ENCODE measurements around the gene CCDC28B.

The CCDC28B gene

DNA sequence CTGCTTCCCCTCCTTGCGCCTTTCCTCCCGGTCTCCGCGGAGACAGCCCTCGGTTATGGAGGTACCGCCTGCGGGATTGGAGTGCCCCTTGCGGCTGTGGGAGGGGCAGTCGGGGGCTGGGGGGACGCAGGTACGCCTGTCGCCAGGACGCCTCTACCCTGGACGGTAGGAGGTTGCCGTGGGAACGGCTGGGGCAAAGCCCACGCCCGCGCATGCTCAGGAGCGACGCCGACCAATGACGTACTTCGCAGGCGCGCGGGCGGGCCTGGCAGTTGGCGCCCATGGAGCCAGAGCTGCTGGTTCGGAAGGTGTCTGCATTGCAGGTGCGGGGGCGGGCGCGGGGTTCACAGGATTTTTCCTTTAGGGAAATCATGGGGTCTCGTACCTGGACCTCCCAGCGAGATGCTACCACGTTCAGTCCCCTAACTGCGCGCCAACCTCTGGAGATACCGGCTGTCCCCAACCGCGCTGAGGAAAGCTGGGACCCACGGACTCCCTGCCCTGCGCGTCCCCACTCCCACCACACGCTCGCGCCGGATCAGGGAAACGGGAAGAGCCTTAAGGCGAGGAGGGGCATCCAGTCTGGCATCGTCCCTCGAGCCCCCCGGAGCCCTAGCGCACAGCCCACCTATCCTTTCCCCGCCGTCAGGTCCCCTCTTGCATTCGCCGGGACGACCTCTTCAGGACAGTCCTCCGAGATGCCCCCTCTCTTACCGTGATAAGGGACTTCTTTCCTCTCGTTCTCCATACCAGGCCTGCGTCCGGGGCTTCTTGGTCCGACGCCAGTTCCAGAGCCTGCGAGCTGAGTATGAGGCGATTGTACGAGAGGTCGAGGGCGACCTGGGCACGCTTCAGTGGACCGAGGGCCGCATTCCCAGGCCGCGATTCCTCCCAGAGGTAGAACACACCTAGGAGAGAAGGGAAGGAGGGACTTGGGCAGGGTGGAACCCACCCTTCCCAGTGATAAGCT, 5.3 kb downstream of the CCDC28B start, which contains the start of gene IQCC:
Gene IQCC, plus strand, starts transcription at position 271 of the 970 bp plus-strand sequence. Its CDS starts 11 bp downstream, at position 282.
- TF ChIP-seq, protein P1, sequence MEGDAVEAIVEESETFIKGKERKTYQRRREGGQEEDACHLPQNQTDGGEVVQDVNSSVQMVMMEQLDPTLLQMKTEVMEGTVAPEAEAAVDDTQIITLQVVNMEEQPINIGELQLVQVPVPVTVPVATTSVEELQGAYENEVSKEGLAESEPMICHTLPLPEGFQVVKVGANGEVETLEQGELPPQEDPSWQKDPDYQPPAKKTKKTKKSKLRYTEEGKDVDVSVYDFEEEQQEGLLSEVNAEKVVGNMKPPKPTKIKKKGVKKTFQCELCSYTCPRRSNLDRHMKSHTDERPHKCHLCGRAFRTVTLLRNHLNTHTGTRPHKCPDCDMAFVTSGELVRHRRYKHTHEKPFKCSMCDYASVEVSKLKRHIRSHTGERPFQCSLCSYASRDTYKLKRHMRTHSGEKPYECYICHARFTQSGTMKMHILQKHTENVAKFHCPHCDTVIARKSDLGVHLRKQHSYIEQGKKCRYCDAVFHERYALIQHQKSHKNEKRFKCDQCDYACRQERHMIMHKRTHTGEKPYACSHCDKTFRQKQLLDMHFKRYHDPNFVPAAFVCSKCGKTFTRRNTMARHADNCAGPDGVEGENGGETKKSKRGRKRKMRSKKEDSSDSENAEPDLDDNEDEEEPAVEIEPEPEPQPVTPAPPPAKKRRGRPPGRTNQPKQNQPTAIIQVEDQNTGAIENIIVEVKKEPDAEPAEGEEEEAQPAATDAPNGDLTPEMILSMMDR (IDR thresholded peaks at IDR 0.05; ENCODE audit: control insufficient read depth, insufficient read depth, low read depth, low read length, missing control alignments) = no peak
- H3K4me3 ChIP-seq (ENCODE audit: control insufficient read depth, low read depth, low read length) = peak within 1 kb of the TSS; percentile 80
- DNase-seq (ENCODE audit: low read depth) = no peak

DNA sequence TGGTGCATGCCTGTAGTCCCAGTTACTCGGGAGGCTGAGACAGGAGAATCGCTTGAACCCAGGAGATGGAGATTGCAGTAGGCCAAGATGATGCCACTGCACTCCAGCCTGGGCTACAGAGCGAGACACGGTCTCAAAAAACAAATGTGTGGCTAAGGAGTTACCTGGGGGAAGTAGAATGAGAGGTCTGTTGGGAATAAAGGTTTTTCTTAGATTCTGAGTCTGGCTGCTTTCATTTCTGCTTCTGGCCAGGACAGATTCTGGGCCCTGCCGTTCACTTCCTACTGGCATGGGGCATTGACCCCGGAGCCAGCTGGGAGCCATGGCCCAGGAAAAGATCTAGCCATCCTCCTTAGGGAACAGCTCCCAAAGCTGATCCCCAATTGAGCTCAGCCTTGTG, 8.1 kb downstream of the CCDC28B start:
- no peak for DNase-seq (ENCODE audit: low read depth)
- H3K4me3 ChIP-seq (ENCODE audit: control insufficient read depth, low read depth, low read length) = no peak overlapping the region
- TF ChIP-seq, protein P1 (IDR thresholded peaks at IDR 0.05; ENCODE audit: control insufficient read depth, insufficient read depth, low read depth, low read length, missing control alignments) = no peak

DNA sequence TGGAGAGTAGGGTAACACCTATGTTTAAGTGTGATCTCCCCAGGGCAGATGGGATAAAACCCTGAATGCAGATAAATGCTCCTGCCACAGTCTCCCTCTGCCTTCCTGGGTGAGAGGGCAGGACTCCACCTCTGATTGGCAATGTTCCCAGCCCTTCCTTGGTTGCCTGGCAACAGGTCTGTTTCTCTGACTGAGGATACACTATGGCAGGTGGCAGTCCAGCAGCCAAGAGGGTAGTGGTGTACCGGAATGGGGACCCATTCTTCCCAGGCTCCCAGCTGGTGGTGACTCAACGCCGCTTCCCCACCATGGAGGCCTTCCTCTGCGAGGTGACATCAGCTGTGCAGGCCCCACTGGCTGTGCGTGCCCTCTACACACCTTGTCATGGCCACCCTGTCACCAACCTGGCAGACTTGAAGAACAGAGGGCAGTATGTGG, 8.5 kb downstream of the CCDC28B start, which contains the start of gene DCDC2B:
Gene DCDC2B, plus strand, starts transcription at position 199 of the 438 bp plus-strand sequence. Its CDS starts 5 bp downstream, at position 204.
- TF ChIP-seq, protein P1 (IDR thresholded peaks at IDR 0.05; ENCODE audit: control insufficient read depth, insufficient read depth, low read depth, low read length, missing control alignments) = no peak
- H3K4me3 ChIP-seq (ENCODE audit: control insufficient read depth, low read depth, low read length) = no peak within 1 kb of the TSS
- no peak for DNase-seq (ENCODE audit: low read depth)

DNA sequence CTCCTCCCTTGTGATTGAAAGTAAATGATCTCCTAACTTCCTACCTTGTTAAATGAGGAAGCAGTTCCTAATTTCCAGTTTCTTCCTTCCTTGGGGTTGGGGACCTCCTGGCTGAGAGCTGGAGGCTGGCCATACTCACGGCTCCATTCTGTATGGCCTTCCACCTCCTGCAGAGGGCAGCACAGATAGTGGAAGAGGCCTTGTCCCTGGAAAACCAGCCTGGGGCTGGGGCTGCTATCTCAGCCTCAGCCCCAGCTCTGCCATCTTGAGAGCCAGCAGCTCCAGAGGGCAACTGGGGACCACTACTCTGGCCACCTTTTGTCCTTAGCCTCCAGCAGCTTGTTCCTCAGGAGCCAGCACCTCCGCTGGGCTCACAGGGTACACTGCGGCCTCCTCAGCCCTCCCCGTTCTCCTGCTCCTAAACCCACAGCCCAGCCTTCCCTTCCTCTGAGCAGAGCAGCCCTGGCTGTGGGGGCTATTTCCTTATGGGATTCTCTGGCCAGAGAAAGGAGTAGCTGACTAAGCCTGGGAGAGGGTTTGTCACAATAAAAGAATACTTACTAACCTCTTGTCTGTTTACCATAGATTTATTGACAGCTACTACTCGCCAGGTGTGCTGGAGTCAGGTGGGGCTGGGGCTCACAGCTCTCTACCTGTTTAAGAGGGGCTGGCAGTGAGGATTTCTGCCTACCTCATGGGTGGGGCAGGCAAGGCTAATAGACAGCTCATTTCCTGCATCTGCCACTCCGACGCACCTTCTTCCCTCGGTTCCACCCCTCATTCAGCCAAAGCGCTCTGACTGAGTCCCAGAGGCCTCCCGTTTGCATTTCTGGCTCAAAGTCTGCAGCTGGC, 15.5 kb downstream of the CCDC28B start:
- no peak for DNase-seq (ENCODE audit: low read depth)
- no peak overlapping the region for H3K4me3 ChIP-seq (ENCODE audit: control insufficient read depth, low read depth, low read length)
- TF ChIP-seq, protein P1 (IDR thresholded peaks at IDR 0.05; ENCODE audit: control insufficient read depth, insufficient read depth, low read depth, low read length, missing control alignments) = peak; percentile 88

DNA sequence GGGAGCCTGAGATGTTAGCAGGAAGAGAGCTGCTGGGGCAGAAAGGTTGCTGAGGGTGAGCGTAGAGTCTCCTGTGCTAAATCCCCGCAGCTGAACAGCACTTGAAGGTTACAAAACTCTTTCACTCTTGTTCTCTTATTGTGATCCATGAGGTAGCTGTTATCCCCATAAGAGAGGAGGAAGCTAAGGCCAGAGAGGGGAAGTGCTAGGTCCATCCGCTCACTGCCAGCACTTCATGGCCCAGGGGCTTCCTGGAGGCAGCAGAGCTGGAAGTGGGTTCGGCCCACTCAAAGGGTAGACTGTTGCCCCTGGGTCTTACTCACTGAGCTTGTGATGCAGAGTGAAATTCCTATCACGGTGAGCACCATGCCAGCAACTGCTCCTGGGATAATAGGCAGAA, 16.2 kb downstream of the CCDC28B start:
- TF ChIP-seq, protein P1 (IDR thresholded peaks at IDR 0.05; ENCODE audit: control insufficient read depth, insufficient read depth, low read depth, low read length, missing control alignments) = no peak
- no peak overlapping the region for H3K4me3 ChIP-seq (ENCODE audit: control insufficient read depth, low read depth, low read length)
- no peak for DNase-seq (ENCODE audit: low read depth)

DNA sequence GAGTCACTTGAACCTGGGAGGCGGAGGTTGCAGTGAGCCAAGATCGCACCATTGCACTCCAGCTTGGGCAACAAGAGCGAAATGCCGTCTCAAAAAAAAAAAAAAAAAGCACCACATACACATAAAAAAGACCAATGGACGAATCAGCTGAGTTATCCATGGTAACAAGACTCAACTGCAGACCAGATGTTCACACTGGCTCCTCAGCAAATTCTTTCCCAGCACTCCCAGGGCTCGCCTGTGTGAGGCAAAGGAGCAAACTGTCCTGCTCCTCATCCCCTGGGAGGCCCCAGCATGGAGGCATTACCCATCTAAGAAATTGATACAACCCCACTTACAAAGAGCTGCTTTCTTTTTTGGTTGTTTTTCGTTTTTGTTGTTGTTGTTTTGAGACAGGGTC, 18.6 kb downstream of the CCDC28B start:
- no peak overlapping the region for H3K4me3 ChIP-seq (ENCODE audit: control insufficient read depth, low read depth, low read length)
- DNase-seq (ENCODE audit: low read depth) = no peak
- TF ChIP-seq, protein P1 (IDR thresholded peaks at IDR 0.05; ENCODE audit: control insufficient read depth, insufficient read depth, low read depth, low read length, missing control alignments) = no peak

All from AG09309 (cell line).